Gastroesophageal sphincter (tissue), 4 donors: ENCODE measurements around the gene MAK. TPM values are rescaled to one million over a fixed set of nuclear protein-coding genes. Genes with fewer than 3 reads are reported as not detected.
A peak's percentile ranks its signal among the peaks of the same experiment; 100 is the strongest.

ENCODE experiments used
- ATAC-seq: fragments of 150-250 bp; one replicate; pipeline ENCODE4 v1.9.1; 2016; ENCODE audit warnings: mild to moderate bottlenecking, moderate library complexity
- H3K27ac ChIP-seq, 4 donors: fragments of 200-600 bp; sonication (generic) in 3 of 4; 1 replicate in 3 of 4; 2 replicates in 1 of 4; pipeline ENCODE4 v1.5.1; 2016 to 2019
- H3K27me3 ChIP-seq: fragments of 200-600 bp; sonication (generic); one replicate; pipeline ENCODE4 v1.5.1; 2019
- H3K36me3 ChIP-seq, 2 donors: fragments of 200-600 bp; sonication (generic); one replicate each; pipeline ENCODE4 v1.5.1; 2019; ENCODE audit warnings: control low read depth in 1 of 2
- H3K4me1 ChIP-seq, 3 donors: fragments of 200-600 bp; sonication (generic); 1 replicate in 2 of 3; 2 replicates in 1 of 3; pipeline ENCODE4 v1.5.1; 2016 to 2019; ENCODE audit warnings: control low read depth in 2 of 3
- H3K4me3 ChIP-seq, 2 donors: fragments of 200-600 bp; sonication (generic); one replicate each; pipeline ENCODE4 v1.5.1; 2019; ENCODE audit warnings: mild to moderate bottlenecking in 1 of 2, moderate library complexity in 1 of 2
- H3K9me3 ChIP-seq, 3 donors: fragments of 200-600 bp; sonication (generic); one replicate each; pipeline ENCODE4 v1.5.1; 2017 to 2019; ENCODE audit warnings: control low read depth in 2 of 3
- CTCF ChIP-seq, 4 experiments: fragments of 200-600 bp in 2 of 4; fragments of 450-650 bp in 2 of 4; sonication (generic) in 1 of 4; IDR thresholded peaks; one replicate each; pipeline ENCODE4 v1.5.1; 2017 to 2019; ENCODE audit warnings: antibody characterized with exemption in 4 of 4, mild to moderate bottlenecking in 2 of 4, moderate library complexity in 2 of 4
- EP300 ChIP-seq: sonication (generic); formaldehyde crosslinking; IDR thresholded peaks from one replicate; pipeline ENCODE4 v1.6.1; 2017; ENCODE audit warnings: antibody characterized with exemption, mild to moderate bottlenecking
- POLR2A ChIP-seq, 2 donors: fragments of 450-650 bp; IDR thresholded peaks; one replicate each; pipeline ENCODE4 v1.6.1; 2017; ENCODE audit warnings: antibody characterized with exemption in 2 of 2, mild to moderate bottlenecking in 2 of 2, moderate library complexity in 1 of 2
- POLR2AphosphoS5 ChIP-seq: sonication (generic); formaldehyde crosslinking; IDR thresholded peaks from one replicate; pipeline ENCODE4 v1.6.1; 2017; ENCODE audit warnings: antibody characterized with exemption
- WGBS, 2 donors: methylation state at CpG; one replicate each; pipeline ENCODE4 v1.1.5; 2018; ENCODE audit warnings: low coverage in 1 of 2; 5-methylcytosine and 5-hydroxymethylcytosine counted together
- total RNA-seq, 4 donors: library from RNA; depleted of rRNA; stranded (reverse); fragments of >200 nt; gene quantifications; one replicate each; pipeline ENCODE4 v1.1.0, GENCODE V29; 2016

Gene MAK
- total RNA-seq, 4 donors from 2014 or later = 0.07 to 0.67 TPM; not detected in 2

DNA sequence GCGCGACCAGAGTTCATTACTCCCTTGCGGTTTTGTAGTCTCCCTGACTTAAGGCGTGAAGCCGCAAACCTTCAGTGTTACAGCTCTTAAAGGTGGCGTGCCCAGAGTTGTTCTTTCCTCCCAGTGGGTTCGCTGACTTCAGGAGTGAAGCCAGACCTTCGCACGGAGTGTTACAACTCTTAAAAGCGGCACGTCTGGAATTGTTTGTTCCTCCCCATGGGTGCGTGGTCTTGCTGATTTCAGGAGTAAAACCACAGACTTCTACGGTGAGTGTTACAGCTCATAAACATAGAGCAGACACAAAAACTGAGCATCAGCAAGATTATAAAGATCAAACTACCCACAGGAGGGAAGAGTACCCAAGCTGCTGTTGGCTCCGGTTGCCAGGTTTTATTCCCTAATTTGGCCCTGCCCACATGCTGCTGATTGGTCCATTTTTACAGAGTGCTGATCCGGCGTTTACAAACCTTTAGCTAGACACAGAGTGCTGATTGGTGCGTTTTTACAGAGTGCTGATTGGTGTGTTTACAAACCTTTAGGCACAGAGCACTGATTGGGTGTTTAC, 105.1 kb downstream of the MAK start:
- Histone ChIP-seq H3K9me3 (no peaks in the 10 kb centered on the region), H3K4me3 (no peak overlapping the region), H3K27me3 (no peaks in the 10 kb centered on the region), H3K27ac (no peak overlapping the region), H3K36me3 (peaks cover 0 to 60% of the 10 kb centered on the region in 2 donors), H3K4me1 (peaks cover 0 to 9% (median 0%) of the 10 kb centered on the region in 3 donors)
- no peak for ATAC-seq
- TF ChIP-seq CTCF (IDR thresholded peaks at IDR 0.05) (no peak), EP300 (no peak), POLR2AphosphoS5 (no peak), POLR2A (IDR thresholded peaks at IDR 0.05) (no peak)
- WGBS, 2 donors = 95 to 96% methylated on average over 4 to 8 of the region's 17 CpGs

DNA sequence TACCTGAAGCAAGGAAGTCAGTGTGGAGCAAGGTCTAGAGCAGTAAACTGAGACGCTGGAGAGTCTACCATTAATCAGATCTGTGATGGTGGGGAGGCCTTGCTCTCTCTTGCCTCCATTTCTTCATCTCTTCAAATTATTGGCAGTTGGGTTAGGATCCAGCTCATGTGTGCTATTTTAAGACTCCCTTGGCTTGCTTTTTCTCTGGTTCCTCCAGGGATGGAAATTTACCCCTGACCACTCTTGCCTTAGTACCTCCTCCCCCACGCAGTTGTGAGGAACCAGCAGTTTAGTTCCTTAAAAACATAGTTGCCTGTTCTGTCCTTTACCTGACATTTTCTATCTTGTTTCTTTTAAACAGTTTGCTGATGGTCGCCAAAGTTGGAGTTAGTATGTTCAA, 108.1 kb downstream of the MAK start:
- TF ChIP-seq POLR2A (IDR thresholded peaks at IDR 0.05) (no peak), CTCF (IDR thresholded peaks at IDR 0.05) (no peak), EP300 (no peak)
- WGBS, 2 donors = 43 to 79% methylated on average over 2 to 3 of the region's 3 CpGs
- Histone ChIP-seq H3K4me3 (no peak overlapping the region), H3K9me3 (no peaks in the 10 kb centered on the region), H3K4me1 (peaks cover 0 to 30% (median 0%) of the 10 kb centered on the region in 3 donors), H3K27ac (no peak overlapping the region), H3K36me3 (peaks cover 0 to 90% of the 10 kb centered on the region in 2 donors), H3K27me3 (no peaks in the 10 kb centered on the region)
- ATAC-seq = no peak

DNA sequence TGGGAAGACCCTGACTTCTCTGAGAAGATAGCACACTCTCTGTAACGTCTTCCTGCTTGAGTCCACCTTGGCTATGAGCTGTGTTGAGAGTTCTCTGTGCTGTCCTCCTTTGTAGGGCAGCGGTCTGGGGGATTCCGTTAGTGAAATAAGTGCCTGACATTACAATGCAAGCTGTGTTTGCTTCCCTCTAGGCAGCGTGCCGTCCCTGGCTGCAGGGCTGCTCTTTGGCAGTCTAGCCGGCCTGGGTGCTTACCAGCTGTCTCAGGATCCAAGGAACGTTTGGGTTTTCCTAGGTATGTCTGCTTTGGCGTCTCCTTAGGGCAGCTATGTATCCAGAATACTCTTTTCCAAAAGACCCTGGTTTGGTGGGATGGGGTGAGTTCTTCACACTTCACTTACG, 112.6 kb downstream of the MAK start:
- no peaks in the 10 kb centered on the region for H3K27me3 ChIP-seq
- no peaks in the 10 kb centered on the region for H3K9me3 ChIP-seq
- peaks cover 0 to 64% of the 10 kb centered on the region in 2 donors for H3K36me3 ChIP-seq
- TF ChIP-seq POLR2AphosphoS5 (no peak), EP300 (no peak), POLR2A (IDR thresholded peaks at IDR 0.05) (no peak), CTCF (IDR thresholded peaks at IDR 0.05) (no peak)
- WGBS, 2 donors = 81 to 100% methylated on average over 1 to 5 of the region's 9 CpGs
- H3K4me1 ChIP-seq = peaks cover 0 to 66% (median 15%) of the 10 kb centered on the region in 3 donors
- H3K4me3 ChIP-seq = no peak overlapping the region
- ATAC-seq = no peak
- H3K27ac ChIP-seq = no peak overlapping the region

GRCh38 chr6:10725044-10725443, 113.3 kb downstream of the MAK start:
- Histone ChIP-seq H3K9me3 (no peaks in the 10 kb centered on the region), H3K4me3 (no peak overlapping the region), H3K36me3 (peaks cover 0 to 57% of the 10 kb centered on the region in 2 donors), H3K4me1 (peaks cover 0 to 63% (median 15%) of the 10 kb centered on the region in 3 donors), H3K27ac (no peak overlapping the region), H3K27me3 (no peaks in the 10 kb centered on the region)
- ATAC-seq = no peak
- 59 to 93% methylated on average over 2 to 6 of the region's 6 CpGs for WGBS, 2 donors
- TF ChIP-seq EP300 (no peak), POLR2AphosphoS5 (no peak)

DNA sequence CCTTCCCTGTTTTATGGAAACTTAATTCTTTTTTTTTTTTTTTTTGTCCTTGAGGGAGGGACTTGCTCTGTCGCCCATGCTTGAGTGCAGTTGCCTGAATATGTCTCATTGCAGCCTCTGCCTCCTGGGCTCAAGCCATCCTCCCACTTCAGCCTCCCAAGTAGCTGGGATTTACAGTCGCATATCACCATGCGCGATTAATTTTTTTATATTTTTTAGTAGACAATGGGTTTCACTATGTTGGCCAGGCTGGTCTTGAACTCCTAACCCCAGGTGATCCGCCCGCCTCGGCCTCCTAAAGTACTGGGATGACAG, 114.8 kb downstream of the MAK start:
- H3K4me1 ChIP-seq = peaks cover 0 to 63% (median 15%) of the 10 kb centered on the region in 3 donors
- no peaks in the 10 kb centered on the region for H3K9me3 ChIP-seq
- no peaks in the 10 kb centered on the region for H3K27me3 ChIP-seq
- peaks cover 0 to 42% of the 10 kb centered on the region in 2 donors for H3K36me3 ChIP-seq
- H3K27ac ChIP-seq = peak overlapping the region; percentile 86 to 92 (median 90)
- peak overlapping the region; percentile 60 to 67 for H3K4me3 ChIP-seq
- ATAC-seq = no peak
- 7% methylated on average over 3 of the region's 7 CpGs; no CpG with 5 or more reads in 1 of the 2 donors for WGBS, 2 donors
- TF ChIP-seq POLR2AphosphoS5 (no peak), CTCF (IDR thresholded peaks at IDR 0.05) (no peak), EP300 (no peak), POLR2A (IDR thresholded peaks at IDR 0.05) (no peak)
